Measurements from ENCODE around the gene ARID3B.
"Not testable (repeated sequence)": the region's sequence is repeated elsewhere in the genome, so short reads cannot be mapped to it uniquely, and the experiment has no call there.

The ARID3B gene

GRCh38 chr15:74578496-74578994, 37.5 kb downstream of the ARID3B start:
- no peak for DNase-seq

- DNase-seq = no peak
These were observed 38.0 kb downstream of the ARID3B start for GRCh38 chr15:74579001-74579400.

- DNase-seq = no peak
These were observed 39.7 kb downstream of the ARID3B start for GRCh38 chr15:74580538-74581350.

GRCh38 chr15:74584204-74584603, 43.2 kb downstream of the ARID3B start:
- no peak for DNase-seq

GRCh38 chr15:74584779-74585178, 43.8 kb downstream of the ARID3B start:
- no peak for DNase-seq

GRCh38 chr15:74585191-74585590, 44.2 kb downstream of the ARID3B start:
- no peak for DNase-seq

GRCh38 chr15:74585857-74586256, 44.8 kb downstream of the ARID3B start:
- no peak for DNase-seq

- DNase-seq = no peak
These were observed 48.8 kb downstream of the ARID3B start for GRCh38 chr15:74589826-74590225.

GRCh38 chr15:74592222-74592621, 51.2 kb downstream of the ARID3B start:
- no peak for DNase-seq

- DNase-seq = no peak
These were observed 52.1 kb downstream of the ARID3B start for GRCh38 chr15:74593122-74593521.

GRCh38 chr15:74594455-74594854, 53.4 kb downstream of the ARID3B start:
- DNase-seq = no peak

GRCh38 chr15:74595271-74595670, 54.3 kb downstream of the ARID3B start:
- DNase-seq = no peak

- DNase-seq = not testable (repeated sequence)
These were observed 55.7 kb downstream of the ARID3B start for GRCh38 chr15:74596736-74597135.

GRCh38 chr15:74597146-74597705, 56.2 kb downstream of the ARID3B start:
- not testable (repeated sequence) for DNase-seq

- DNase-seq = peak; percentile 96
These were observed 57.3 kb downstream of the ARID3B start for GRCh38 chr15:74598126-74598842.

GRCh38 chr15:74599156-74599555, 58.1 kb downstream of the ARID3B start:
- no peak for DNase-seq

GRCh38 chr15:74603026-74603788, 62.2 kb downstream of the ARID3B start:
- DNase-seq = no peak

GRCh38 chr15:74603789-74604705, 63.0 kb downstream of the ARID3B start:
- no peak for DNase-seq

- no peak for DNase-seq
These were observed 64.2 kb downstream of the ARID3B start for GRCh38 chr15:74604983-74605794.

GRCh38 chr15:74605795-74606150, 64.8 kb downstream of the ARID3B start:
- no peak for DNase-seq

- DNase-seq = no peak
These were observed 67.8 kb downstream of the ARID3B start for GRCh38 chr15:74608786-74609185.

Measured in femur (tissue), 1 donor.